GM10248 (cell line): ENCODE data around the gene CHCHD1.

ENCODE experiments used
- CTCF ChIA-PET: fragments of 300-600 bp; sonication (Branson Sonifier 250); formaldehyde crosslinking; extraction: SDS; loops from one replicate; lab custom pipeline; 2021; ENCODE audit warnings: antibody characterized with exemption; lab: Yijun Ruan, JAX
- POLR2A ChIA-PET: fragments of 350-650 bp; sonication (Branson Sonifier 250); formaldehyde crosslinking; extraction: SDS; loops from one replicate; lab custom pipeline; 2020; ENCODE audit warnings: antibody characterized with exemption; lab: Yijun Ruan, JAX
- DNase-seq: peaks from one replicate; pipeline ENCODE4 v3.0.0; 2012; ENCODE audit errors: extremely low spot score
- CTCF ChIP-seq: IDR thresholded peaks from 2 replicates; pipeline ENCODE4 v1.5.1; 2012; ENCODE audit warnings: mild to moderate bottlenecking, low read depth; ENCODE audit errors: extremely low read depth, missing control alignments, control extremely low read depth

The CHCHD1 gene

GRCh38 chr10:73765066-73765465, 16.8 kb upstream of the CHCHD1 start:
- no peak for TF ChIP-seq CTCF
- DNase-seq, result no peak
- ChIA-PET CTCF (interaction anchor here (1.2 kb wide), 1 partner anchor 18 kb away, joined by 3 read pairs; no protein-coding TSS in a partner anchor), POLR2A (no interaction called here)

GRCh38 chr10:73768881-73769280, 13.0 kb upstream of the CHCHD1 start:
- DNase-seq, result peak; percentile 40
- CTCF ChIA-PET, result interaction anchor here (0.7 to 6.4 kb wide), 7 partner anchors 9 to 52 kb away, joined by 3 to 32 read pairs (median 3); partner anchors contain the start of gene CHCHD1
- TF ChIP-seq CTCF, result peak; percentile 31
- POLR2A ChIA-PET, result interaction anchor here (0.8 to 1.7 kb wide), 3 partner anchors 9 to 21 kb away, joined by 3 to 8 read pairs (median 5); no protein-coding TSS in a partner anchor

GRCh38 chr10:73769396-73769795, 12.5 kb upstream of the CHCHD1 start:
- TF ChIP-seq CTCF, result no peak
- DNase-seq, result no peak
- POLR2A ChIA-PET, result interaction anchor here (0.8 to 1.7 kb wide), 3 partner anchors 9 to 22 kb away, joined by 3 to 8 read pairs (median 5); no protein-coding TSS in a partner anchor
- CTCF ChIA-PET, result interaction anchor here (0.9 to 6.4 kb wide), 7 partner anchors 9 to 110 kb away, joined by 3 to 32 read pairs (median 4); no protein-coding TSS in a partner anchor

GRCh38 chr10:73771722-73772280, 10.0 kb upstream of the CHCHD1 start:
- ChIA-PET POLR2A (interaction anchor here (1.7 to 2.2 kb wide), 3 partner anchors 8 to 28 kb away, joined by 6 to 10 read pairs (median 9); partner anchors contain the start of genes CHCHD1 and SEC24C), CTCF (interaction anchor here (1.2 to 6.4 kb wide), 13 partner anchors 9 to 117 kb away, joined by 3 to 32 read pairs (median 4); partner anchors contain the start of gene CHCHD1)
- no peak for TF ChIP-seq CTCF
- DNase-seq, result peak; percentile 87

GRCh38 chr10:73772281-73773151, 9.3 kb upstream of the CHCHD1 start:
- DNase-seq, result peak; percentile 82
- POLR2A ChIA-PET, result interaction anchor here (0.7 to 2.2 kb wide), 6 partner anchors 9 to 42 kb away, joined by 3 to 10 read pairs (median 4); partner anchors contain the start of genes CHCHD1 and SEC24C
- TF ChIP-seq CTCF, result no peak
- CTCF ChIA-PET, result interaction anchor here (1.0 to 6.4 kb wide), 13 partner anchors 9 to 114 kb away, joined by 3 to 32 read pairs (median 5); partner anchors contain the start of genes CHCHD1 and ZSWIM8
